HEK293T (cell line): ENCODE results near the gene UGT1A5.

Source experiments
- CTCF ChIA-PET: fragments of 350-600 bp; formaldehyde crosslinking; extraction: SDS; loops from one replicate; lab custom pipeline; 2021; ENCODE audit warnings: antibody characterized with exemption, inconsistent platforms; lab: Yijun Ruan, JAX
- POLR2A ChIA-PET: fragments of 350-600 bp; formaldehyde crosslinking; extraction: SDS; loops from one replicate; lab custom pipeline; 2020; ENCODE audit warnings: antibody characterized with exemption, inconsistent platforms; lab: Yijun Ruan, JAX
- DNase-seq: peaks from one replicate; pipeline ENCODE4 v3.0.0; 2012; ENCODE audit warnings: mixed read lengths; ENCODE audit errors: extremely low spot score
- ARNT ChIP-seq: fragments of 450-650 bp; IDR thresholded peaks from 2 replicates; pipeline ENCODE4 v1.6.1; 2017; ENCODE audit warnings: mild to moderate bottlenecking
- BHLHE40 ChIP-seq: fragments of 450-650 bp; IDR thresholded peaks from 2 replicates; pipeline ENCODE4 v1.6.1; 2016; ENCODE audit warnings: mild to moderate bottlenecking, moderate library complexity, borderline replicate concordance
- CTBP1 ChIP-seq: fragments of 450-650 bp; IDR thresholded peaks from 2 replicates; pipeline ENCODE4 v1.6.1; 2016; ENCODE audit warnings: borderline replicate concordance
- ELF4 ChIP-seq: fragments of 450-650 bp; IDR thresholded peaks from 2 replicates; pipeline ENCODE4 v1.6.1; 2017; ENCODE audit warnings: antibody characterized with exemption
- FOXA1 ChIP-seq: fragments of 450-650 bp; IDR thresholded peaks from 2 replicates; pipeline ENCODE4 v1.6.1; 2016; ENCODE audit warnings: mild to moderate bottlenecking
- FOXK2 ChIP-seq: fragments of 450-650 bp; IDR thresholded peaks from 2 replicates; pipeline ENCODE4 v1.6.1; 2016; ENCODE audit warnings: mild to moderate bottlenecking
- FOXM1 ChIP-seq: fragments of 450-650 bp; IDR thresholded peaks from 2 replicates; pipeline ENCODE4 v1.6.1; 2017; ENCODE audit warnings: mild to moderate bottlenecking, borderline replicate concordance
- HDGF ChIP-seq: fragments of 450-650 bp; IDR thresholded peaks from 2 replicates; pipeline ENCODE4 v1.6.1; 2017; ENCODE audit warnings: antibody characterized with exemption, borderline replicate concordance
- L3MBTL2 ChIP-seq: fragments of 450-650 bp; conservative IDR thresholded peaks from 2 replicates; pipeline ENCODE4 v1.6.1; 2016; ENCODE audit warnings: mild to moderate bottlenecking
- LEF1 ChIP-seq: fragments of 450-650 bp; IDR thresholded peaks from 2 replicates; pipeline ENCODE4 v1.6.1; 2017; ENCODE audit warnings: mild to moderate bottlenecking, borderline replicate concordance
- NFRKB ChIP-seq: fragments of 450-650 bp; IDR thresholded peaks from 2 replicates; pipeline ENCODE4 v1.6.1; 2016; ENCODE audit warnings: mild to moderate bottlenecking, moderate library complexity
- SP1 ChIP-seq: fragments of 450-650 bp; IDR thresholded peaks from 2 replicates; pipeline ENCODE4 v1.6.1; 2017
- SUZ12 ChIP-seq: fragments of 450-650 bp; IDR thresholded peaks from 2 replicates; pipeline ENCODE4 v1.6.1; 2016; ENCODE audit warnings: mild to moderate bottlenecking
- TARDBP ChIP-seq: fragments of 450-650 bp; IDR thresholded peaks from 2 replicates; pipeline ENCODE4 v1.6.1; 2016
- ZNF384 ChIP-seq: fragments of 450-650 bp; IDR thresholded peaks from 2 replicates; pipeline ENCODE4 v1.6.1; 2016
- TF ChIP-seq, protein P1 (sequence below): fragments of 450-650 bp; IDR thresholded peaks from 2 replicates; pipeline ENCODE4 v1.6.1; 2016

UGT1A5 gene

GRCh38 chr2:233772153-233772552 is 59.4 kb downstream of the UGT1A5 start:
- CTCF ChIA-PET, result no interaction called here
- POLR2A ChIA-PET, result no interaction called here
- no peak for DNase-seq

GRCh38 chr2:233772583-233772982 is 59.9 kb downstream of the UGT1A5 start:
- ChIA-PET CTCF (interaction anchor here (0.7 kb wide), 1 partner anchor 30 kb away, joined by 3 read pairs; no protein-coding TSS in a partner anchor), POLR2A (no interaction called here)
- no peak for DNase-seq
- no peak for TF ChIP-seq CTBP1

More at GRCh38 chr2:233772153-233772552, 59.4 kb downstream of the UGT1A5 start:
- TF ChIP-seq ELF4, result no peak
- TF ChIP-seq FOXA1, result no peak
- no peak for TF ChIP-seq ARNT
- TF ChIP-seq L3MBTL2, result no peak
- TF ChIP-seq, protein P1, sequence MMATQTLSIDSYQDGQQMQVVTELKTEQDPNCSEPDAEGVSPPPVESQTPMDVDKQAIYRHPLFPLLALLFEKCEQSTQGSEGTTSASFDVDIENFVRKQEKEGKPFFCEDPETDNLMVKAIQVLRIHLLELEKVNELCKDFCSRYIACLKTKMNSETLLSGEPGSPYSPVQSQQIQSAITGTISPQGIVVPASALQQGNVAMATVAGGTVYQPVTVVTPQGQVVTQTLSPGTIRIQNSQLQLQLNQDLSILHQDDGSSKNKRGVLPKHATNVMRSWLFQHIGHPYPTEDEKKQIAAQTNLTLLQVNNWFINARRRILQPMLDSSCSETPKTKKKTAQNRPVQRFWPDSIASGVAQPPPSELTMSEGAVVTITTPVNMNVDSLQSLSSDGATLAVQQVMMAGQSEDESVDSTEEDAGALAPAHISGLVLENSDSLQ, result no peak
- no peak for TF ChIP-seq SP1
- TF ChIP-seq TARDBP, result no peak
- no peak for TF ChIP-seq CTBP1
- TF ChIP-seq BHLHE40, result no peak
- TF ChIP-seq NFRKB, result no peak
- TF ChIP-seq FOXM1, result no peak
- no peak for TF ChIP-seq SUZ12

GRCh38 chr2:233773854-233774253 is 61.1 kb downstream of the UGT1A5 start:
- CTCF ChIA-PET, result no interaction called here

GRCh38 chr2:233775414-233775813 is 62.7 kb downstream of the UGT1A5 start:
- CTCF ChIA-PET, result no interaction called here
- TF ChIP-seq NFRKB, result no peak
- TF ChIP-seq SUZ12, result no peak
- TF ChIP-seq FOXM1, result no peak
- TF ChIP-seq L3MBTL2, result no peak
- no peak for TF ChIP-seq ELF4
- TF ChIP-seq BHLHE40, result no peak
- no peak for TF ChIP-seq FOXK2
- no peak for TF ChIP-seq LEF1
- TF ChIP-seq, protein P1, result no peak
- no peak for TF ChIP-seq SP1
- no peak for TF ChIP-seq ZNF384
- TF ChIP-seq CTBP1, result no peak
- DNase-seq, result no peak
- POLR2A ChIA-PET, result no interaction called here

More at GRCh38 chr2:233773854-233774253, 61.1 kb downstream of the UGT1A5 start:
- POLR2A ChIA-PET, result no interaction called here
- no peak for TF ChIP-seq ZNF384
- no peak for TF ChIP-seq ELF4
- no peak for TF ChIP-seq LEF1
- TF ChIP-seq SUZ12, result no peak
- no peak for TF ChIP-seq HDGF
- no peak for TF ChIP-seq CTBP1
- no peak for TF ChIP-seq FOXA1
- no peak for TF ChIP-seq L3MBTL2
- no peak for TF ChIP-seq SP1
- TF ChIP-seq, protein P1, result no peak
- DNase-seq, result no peak

GRCh38 chr2:233778030-233778429 is 65.3 kb downstream of the UGT1A5 start, which contains the start of gene MROH2A:
Gene MROH2A (plus strand): TSS chr2:233778330. CDS start chr2:233779359, 1,029 bp downstream.
- ChIA-PET CTCF (no interaction called here), POLR2A (no interaction called here)

GRCh38 chr2:233779722-233780121 is 67.0 kb downstream of the UGT1A5 start:
- CTCF ChIA-PET, result no interaction called here
- DNase-seq, result no peak
- TF ChIP-seq ARNT (no peak), TARDBP (no peak), HDGF (no peak), ZNF384 (no peak), FOXK2 (no peak), SUZ12 (no peak), NFRKB (no peak), LEF1 (no peak), FOXA1 (no peak), BHLHE40 (no peak), SP1 (no peak), L3MBTL2 (no peak), ELF4 (no peak), FOXM1 (no peak), CTBP1 (no peak)
- TF ChIP-seq, protein P1, result no peak
- POLR2A ChIA-PET, result no interaction called here

More at GRCh38 chr2:233778030-233778429, 65.3 kb downstream of the UGT1A5 start, which contains the start of gene MROH2A:
- TF ChIP-seq ELF4 (no peak), L3MBTL2 (no peak), BHLHE40 (no peak), ZNF384 (no peak), TARDBP (no peak)
- no peak for DNase-seq
